Forelimb muscle (tissue), 1 donor: Measurements from ENCODE around the gene DAAM1. TPM values are rescaled to one million over a fixed set of nuclear protein-coding genes. Genes with fewer than 3 reads are reported as not detected.

Experiments
- DNase-seq: peaks from one replicate; pipeline ENCODE4 v3.0.0-alpha.2; 2013; ENCODE audit warnings: low read depth
- polyA plus RNA-seq: library from polyadenylated mRNA; unstranded; fragments of 120-200 nt; gene quantifications from one replicate; pipeline ENCODE4 v1.2.1, GENCODE V29; 2013; ENCODE audit not compliant: insufficient read length

DAAM1 gene
- polyA plus RNA-seq, 1 donor, result 34.1 TPM

- no peak for DNase-seq
These were observed 126.6 kb downstream of the DAAM1 start for GRCh38 chr14:59314953-59315599.

DNA sequence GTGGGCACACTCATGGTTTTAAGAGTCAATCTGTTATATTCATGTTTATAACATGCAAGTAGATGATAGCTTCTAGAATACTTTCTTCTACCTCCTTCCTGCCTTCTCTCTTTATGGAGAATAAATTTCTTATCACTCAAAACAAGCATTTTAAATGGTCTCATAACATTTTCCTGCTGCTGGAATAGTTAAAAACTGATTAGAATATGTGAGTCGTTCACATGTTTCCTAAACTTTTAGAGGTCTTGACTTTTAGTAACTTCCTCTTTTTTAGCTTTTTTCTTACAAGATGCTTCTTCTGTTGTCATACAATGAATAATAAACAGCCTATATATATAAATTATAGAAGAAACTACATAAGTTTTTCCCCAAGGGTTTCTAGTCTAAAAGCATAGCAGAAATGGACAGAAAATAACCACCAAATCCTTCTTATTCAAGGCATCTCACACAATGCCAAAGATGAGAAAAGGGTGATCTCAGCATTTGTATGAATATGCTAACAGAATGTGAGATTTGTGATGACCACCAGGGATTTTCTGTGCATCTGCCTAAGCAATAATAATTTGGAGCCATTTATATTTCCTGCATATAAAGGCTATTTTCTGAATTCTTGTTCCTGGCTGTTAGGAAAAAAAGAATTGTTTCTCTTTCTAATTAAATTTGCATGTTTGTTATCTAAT is 127.8 kb downstream of the DAAM1 start:
- no peak for DNase-seq

GRCh38 chr14:59317346-59317745 is 128.9 kb downstream of the DAAM1 start:
- no peak for DNase-seq

DNA sequence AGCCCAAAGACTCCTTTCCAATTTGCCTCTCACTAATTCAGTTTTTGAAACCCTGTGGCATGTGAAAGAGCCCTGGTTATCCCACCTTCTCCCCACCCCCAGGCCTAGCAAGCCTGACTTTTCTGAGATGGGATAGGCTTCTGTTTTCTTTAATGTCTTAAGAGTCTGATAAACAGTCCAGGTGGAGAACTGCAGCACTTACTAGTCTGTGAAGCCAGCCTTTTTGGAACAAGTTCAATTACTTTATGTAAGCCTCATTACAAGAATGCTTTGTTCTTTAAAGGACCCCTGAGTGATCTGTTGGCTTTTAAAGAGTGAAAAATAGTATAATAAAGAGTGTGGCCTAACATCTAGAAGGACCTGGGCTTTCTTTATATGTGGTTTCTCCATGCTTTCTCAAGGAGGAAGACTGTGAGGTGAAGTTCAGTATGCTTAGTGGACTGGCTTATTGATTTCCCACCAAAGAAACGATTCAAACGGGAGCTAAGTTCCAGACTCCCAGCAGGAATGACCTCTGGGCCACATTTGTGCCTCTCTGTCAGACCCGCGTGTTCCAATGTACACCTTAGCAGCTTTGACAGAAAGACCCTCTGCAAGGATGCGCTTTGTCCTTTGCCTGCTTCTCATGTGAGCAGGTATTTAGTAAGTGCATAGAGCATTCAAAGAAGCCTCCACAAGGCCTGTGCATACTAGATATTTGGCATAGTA is 129.5 kb downstream of the DAAM1 start:
- DNase-seq, result no peak

GRCh38 chr14:59318908-59319307 is 130.4 kb downstream of the DAAM1 start:
- no peak for DNase-seq

DNA sequence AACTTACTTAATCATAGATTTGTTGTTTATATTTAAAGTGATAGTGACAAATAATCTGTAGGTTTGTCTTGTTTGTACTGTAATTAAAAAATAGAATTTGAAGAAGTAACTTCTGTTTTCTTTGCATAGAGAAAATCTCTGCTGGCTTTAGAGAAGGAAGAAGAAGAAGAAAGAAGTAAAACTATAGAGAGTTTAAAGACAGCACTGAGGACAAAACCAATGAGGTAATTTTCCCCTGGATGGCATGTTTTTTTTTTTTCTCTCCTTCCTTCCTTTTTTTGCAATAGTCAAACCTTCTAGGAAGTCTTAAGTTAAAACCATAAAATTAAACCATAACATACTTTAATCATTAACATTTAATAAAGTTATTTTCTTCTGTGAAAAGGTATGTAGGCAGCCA is 131.9 kb downstream of the DAAM1 start:
- no peak for DNase-seq

DNA sequence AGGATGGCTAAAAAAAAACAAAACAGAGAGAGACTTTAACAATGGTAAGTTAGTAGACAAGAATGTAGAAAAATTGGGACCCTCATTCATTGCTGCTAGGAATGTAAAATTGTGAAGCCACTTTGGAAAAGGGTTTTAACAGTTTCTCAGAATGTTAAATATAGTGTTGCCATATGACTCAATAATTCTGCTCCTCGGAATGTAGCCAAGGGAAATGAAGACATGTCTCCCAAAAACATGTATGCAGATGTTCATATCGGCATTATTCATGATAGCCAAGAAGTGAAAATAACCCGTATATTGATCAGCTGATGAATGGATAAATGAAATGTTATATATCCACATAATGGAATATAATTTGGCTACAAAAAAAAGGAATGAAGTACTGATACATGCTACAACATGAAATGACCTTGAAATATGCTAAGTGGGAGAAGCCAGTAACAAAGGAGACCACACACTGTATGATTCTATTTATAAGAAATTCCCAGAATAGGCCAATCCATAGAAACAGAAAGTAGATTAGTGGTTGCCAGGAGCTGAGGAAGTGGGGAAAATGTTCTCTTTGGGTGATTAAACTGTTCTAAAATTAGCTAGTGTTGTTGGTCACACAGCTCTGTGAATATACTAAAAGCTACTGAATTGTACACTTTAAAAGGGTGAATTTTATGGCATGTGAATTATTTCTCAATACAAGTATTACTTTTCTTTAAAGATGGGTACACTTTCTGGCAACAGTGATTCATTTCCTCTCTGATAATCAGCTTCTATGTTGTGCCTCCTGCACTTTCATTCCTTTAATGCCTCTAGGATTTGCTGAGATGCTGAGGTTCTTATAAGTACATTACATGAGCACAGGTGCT is 132.5 kb downstream of the DAAM1 start:
- peak; percentile 67 for DNase-seq

DNA sequence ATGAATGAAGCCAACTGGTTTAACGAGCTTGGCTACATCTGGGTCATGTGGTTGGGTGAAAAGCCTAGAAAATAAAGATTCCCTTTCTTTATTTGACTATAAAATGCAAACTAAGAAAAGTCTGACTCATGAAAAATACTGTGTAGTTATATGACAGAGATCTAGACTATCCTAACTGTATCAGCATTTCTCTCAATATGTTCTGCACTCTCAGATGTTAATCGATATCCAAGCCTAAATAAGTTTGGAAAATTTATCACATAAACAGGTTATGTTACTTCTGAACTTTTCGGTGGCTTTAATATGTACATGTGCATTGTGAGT is 133.1 kb downstream of the DAAM1 start:
- DNase-seq, result no peak

DNA sequence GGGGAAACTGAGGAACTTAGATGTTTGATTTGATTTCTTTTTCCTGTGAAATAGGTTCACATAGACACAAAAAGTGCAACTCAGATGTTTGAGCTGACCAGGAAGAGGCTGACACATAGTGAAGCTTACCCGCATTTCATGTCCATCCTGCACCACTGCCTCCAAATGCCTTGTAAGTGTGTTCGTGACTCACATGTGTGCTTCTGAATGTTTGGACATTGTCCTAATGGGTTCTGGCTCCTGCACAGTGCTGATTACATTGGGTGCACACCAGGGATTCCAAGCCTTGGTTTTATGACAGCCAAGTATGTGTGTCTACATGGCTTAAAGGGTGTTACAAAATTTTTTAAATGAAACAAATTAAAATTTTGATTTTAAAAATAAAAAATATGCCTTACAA is 137.4 kb downstream of the DAAM1 start:
- DNase-seq, result no peak

- no peak for DNase-seq
These were observed 140.0 kb downstream of the DAAM1 start for GRCh38 chr14:59328454-59328853.

GRCh38 chr14:59330455-59330854 is 142.0 kb downstream of the DAAM1 start:
- DNase-seq, result no peak

DNA sequence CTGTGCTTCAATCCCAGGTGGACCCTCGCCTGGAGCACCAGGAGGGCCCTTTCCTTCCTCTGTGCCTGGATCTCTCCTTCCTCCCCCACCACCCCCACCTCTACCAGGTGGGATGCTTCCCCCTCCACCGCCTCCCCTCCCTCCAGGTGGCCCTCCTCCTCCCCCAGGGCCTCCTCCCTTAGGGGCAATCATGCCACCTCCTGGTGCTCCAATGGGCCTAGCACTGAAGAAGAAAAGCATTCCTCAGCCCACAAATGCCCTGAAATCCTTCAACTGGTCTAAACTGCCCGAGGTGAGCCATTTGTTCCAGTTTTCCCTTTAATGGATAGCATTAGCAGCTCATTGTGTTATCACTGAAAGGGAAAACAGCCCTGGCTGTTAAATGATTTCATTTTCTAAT is 142.8 kb downstream of the DAAM1 start:
- DNase-seq, result no peak

- no peak for DNase-seq
These were observed 144.3 kb downstream of the DAAM1 start for GRCh38 chr14:59332727-59333126.

DNA sequence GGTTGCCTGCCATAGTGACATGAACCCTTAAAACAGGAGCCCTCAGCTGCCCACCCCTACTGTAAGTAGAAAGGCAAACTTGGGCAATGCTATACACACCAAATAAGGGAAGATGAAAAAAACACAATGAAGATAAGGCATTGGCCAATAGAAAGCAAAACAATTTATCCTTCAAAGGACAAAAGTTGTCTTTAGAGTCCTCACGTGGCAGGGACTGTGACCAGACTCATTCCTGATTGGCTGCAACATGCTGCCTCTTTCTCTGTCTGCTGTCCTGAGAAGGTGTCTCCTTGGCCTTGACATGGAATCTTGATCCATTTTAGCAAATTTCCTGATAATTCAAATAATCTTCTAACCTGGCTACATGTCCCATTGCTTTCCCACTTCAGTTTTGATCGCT is 144.8 kb downstream of the DAAM1 start:
- no peak for DNase-seq

DNA sequence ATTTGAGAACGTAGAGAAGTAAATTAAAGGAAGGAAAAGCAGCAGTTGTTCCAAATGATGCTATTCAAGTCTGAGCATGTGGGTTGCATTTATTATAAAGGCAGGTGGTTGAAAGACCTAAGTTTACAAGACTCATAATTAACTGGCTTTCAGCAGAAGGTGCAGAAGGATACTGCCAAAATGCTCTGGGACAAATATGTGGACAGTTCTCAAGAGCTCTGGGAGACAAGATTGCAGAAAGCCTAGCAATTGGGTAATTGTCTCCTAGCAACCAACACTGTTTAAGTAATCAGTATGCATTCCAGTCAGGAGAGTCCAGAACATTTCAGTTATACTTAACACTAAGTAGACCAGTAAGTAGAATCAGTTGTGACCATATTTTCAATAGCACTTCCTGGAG is 145.2 kb downstream of the DAAM1 start:
- DNase-seq, result peak; percentile 94

DNA sequence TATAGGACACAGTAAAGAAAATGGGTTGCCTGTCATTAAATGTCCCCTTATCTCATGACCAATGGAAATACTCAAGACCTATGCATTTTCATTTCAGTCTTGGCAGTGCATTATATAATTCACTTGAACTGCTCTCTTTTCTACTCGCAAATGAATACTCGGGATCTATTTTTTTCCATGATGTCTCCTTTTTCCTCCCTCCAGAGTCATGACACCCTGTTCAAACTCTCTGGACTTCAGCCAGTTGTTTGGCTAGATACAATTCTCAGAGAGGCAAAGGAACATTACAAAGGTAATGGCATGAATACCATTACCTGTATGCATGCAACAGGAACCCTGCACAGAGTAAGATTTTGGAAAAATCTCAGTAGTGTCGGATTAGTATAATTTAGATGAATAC is 145.8 kb downstream of the DAAM1 start:
- no peak for DNase-seq

DNA sequence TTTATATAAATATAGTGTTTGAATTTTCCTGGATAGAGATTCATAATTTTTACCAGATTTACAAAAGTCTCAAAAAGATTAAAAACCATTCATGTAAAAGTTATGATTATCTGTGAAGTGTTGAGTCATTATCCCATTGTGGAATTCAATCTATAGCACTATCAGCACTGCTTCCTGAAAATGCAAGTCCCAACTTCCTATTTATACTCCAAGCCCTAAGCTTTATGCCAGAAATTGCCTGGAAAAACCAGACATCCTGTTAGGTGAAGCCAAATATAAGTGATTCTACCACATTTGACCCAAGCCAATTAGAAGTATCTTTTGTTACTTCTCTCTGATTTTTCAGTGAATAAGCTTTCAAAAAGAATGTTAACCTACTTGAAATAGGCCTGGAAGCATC is 147.6 kb downstream of the DAAM1 start:
- DNase-seq, result no peak

- DNase-seq, result no peak
These were observed 148.2 kb downstream of the DAAM1 start for GRCh38 chr14:59336706-59337105.

DNA sequence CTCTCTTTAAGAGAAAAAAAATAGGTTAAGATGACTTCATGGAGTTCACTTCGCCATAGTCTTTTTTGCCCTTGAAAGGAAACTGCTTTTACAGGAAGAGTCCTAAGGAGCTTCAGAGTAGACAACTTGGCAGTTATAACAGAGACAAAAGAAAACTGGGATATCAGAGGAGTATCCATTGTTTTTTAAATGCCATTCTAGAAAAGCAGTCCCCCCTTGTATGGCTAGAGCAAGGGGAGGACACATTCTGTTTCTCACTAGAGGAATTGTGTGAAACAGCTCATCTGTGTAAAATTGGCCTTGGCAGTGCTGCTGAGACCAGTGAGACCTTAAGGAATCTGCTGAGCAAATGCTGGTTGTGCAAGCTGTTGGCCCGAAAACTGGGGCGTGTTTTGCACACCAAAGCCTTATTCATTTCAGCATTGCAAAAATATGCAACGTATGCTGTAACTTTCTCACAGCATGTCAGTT is 148.7 kb downstream of the DAAM1 start:
- DNase-seq, result no peak

GRCh38 chr14:59338761-59339160 is 150.3 kb downstream of the DAAM1 start:
- no peak for DNase-seq

GRCh38 chr14:59339524-59340330 is 151.3 kb downstream of the DAAM1 start:
- no peak for DNase-seq
